ENCODE results near the gene MARF1. TPM values are rescaled to one million over a fixed set of nuclear protein-coding genes. Genes with fewer than 3 reads are reported as not detected.

MARF1 gene
- total and polyA plus RNA-seq, 2 of the 8 experiments (the other 6 are each of a cell fraction or from before 2014, with no cell fraction given) = 5.6 to 31.4 TPM

GRCh38 chr16:15660203-15660601, 17.2 kb upstream of the MARF1 start:
- no peak overlapping the region for H2BK15ac ChIP-seq (ENCODE audit: low read length)
- H2AK5ac ChIP-seq (ENCODE audit: low read depth, low read length) = no peak overlapping the region
- no peak overlapping the region for H3K18ac ChIP-seq (ENCODE audit: extremely low read depth, low read length)
- H4K20me1 ChIP-seq (replicated peaks in 1 of 2; ENCODE audit: control insufficient read depth in 1 of 2, insufficient read depth in 2 of 2, low read length in 2 of 2) = peaks cover 0 to 5% of the 10 kb centered on the region in 2 experiments
- H2BK5ac ChIP-seq (ENCODE audit: low read depth, low read length) = no peak overlapping the region
- no peak overlapping the region for H4K5ac ChIP-seq (ENCODE audit: insufficient read length, low read depth, low read length)
- no peak overlapping the region for H2BK120ac ChIP-seq (replicated peaks; ENCODE audit: low read depth, low read length)
- no peaks in the 10 kb centered on the region for H3K9me3 ChIP-seq (ENCODE audit: insufficient read depth in 2 of 2, low read depth in 1 of 2, low read length in 1 of 2)
- peaks cover 0 to 8% of the 10 kb centered on the region in 2 experiments; a peak in 1 of 4 replicates for H3K79me2 ChIP-seq (ENCODE audit: control insufficient read depth in 1 of 2, insufficient read depth in 2 of 2, low read length in 2 of 2)
- H3K4ac ChIP-seq (replicated peaks; ENCODE audit: insufficient read length, low read depth, low read length) = no peak overlapping the region
- no peak for DNase-seq (ENCODE audit: low read depth in 1 of 2, low spot score in 2 of 2)
- no peak overlapping the region for H3K56ac ChIP-seq (replicated peaks; ENCODE audit: insufficient read length, low read depth, low read length)
- H3K79me1 ChIP-seq (ENCODE audit: low read depth, low read length) = peaks cover 8% of the 10 kb centered on the region; the same call in 1 of the 2 replicates
- POLR2A ChIA-PET (ENCODE audit: partially characterized antibody) = interaction anchor here (0.7 kb wide), 1 partner anchor 244 kb away, joined by 3 read pairs; no protein-coding TSS in a partner anchor
- WGBS, 2 experiments (ENCODE audit: extremely low coverage in 1 of 2, insufficient coverage in 1 of 2, insufficient read length in 1 of 2, insufficient replicate concordance in 2 of 2, low coverage in 1 of 2, low lambda C conversion rate in 2 of 2, missing lambda C conversion rate in 1 of 2) = 93% methylated on average over 5 of the region's 5 CpGs; no CpG with 5 or more reads in 1 of the 2 experiments
- H3K4me1 ChIP-seq (replicated peaks in 1 of 4; ENCODE audit: control insufficient read depth in 3 of 4, insufficient read depth in 4 of 4, low read length in 3 of 4) = no peaks in the 10 kb centered on the region
- H3K27ac ChIP-seq (ENCODE audit: low read depth, low read length) = no peak overlapping the region
- no peak overlapping the region for H3K23ac ChIP-seq (ENCODE audit: insufficient read length)
- H3K4me2 ChIP-seq (ENCODE audit: insufficient read depth in 1 of 2, low read depth in 2 of 2, low read length in 2 of 2) = no peak overlapping the region
- no peak overlapping the region for H4K8ac ChIP-seq (ENCODE audit: extremely low read depth, insufficient read depth, low read length)
- no peak overlapping the region for H3K9ac ChIP-seq (replicated peaks in 1 of 4; ENCODE audit: extremely low read depth in 1 of 4, low read depth in 3 of 4, low read length in 3 of 4)
- no peak for FAIRE-seq
- H2AFZ ChIP-seq (ENCODE audit: low read length) = no peak overlapping the region
- no peak overlapping the region for H3K14ac ChIP-seq (ENCODE audit: insufficient read length)
- H3K36me3 ChIP-seq (ENCODE audit: control insufficient read depth in 2 of 4, insufficient read depth in 4 of 4, low read length in 3 of 4) = peaks cover 2 to 5% (median 2%) of the 10 kb centered on the region in 4 experiments; a peak in 4 of 8 replicates
- H3K27me3 ChIP-seq (replicated peaks in 1 of 4; ENCODE audit: control insufficient read depth in 3 of 4, extremely low read depth in 1 of 4, insufficient read depth in 3 of 4, low read length in 3 of 4) = no peaks in the 10 kb centered on the region
- H3K23me2 ChIP-seq (ENCODE audit: low read depth, low read length) = no peaks in the 10 kb centered on the region
- H4K91ac ChIP-seq (replicated peaks; ENCODE audit: insufficient read length, low read length) = no peak overlapping the region
- no peak overlapping the region for H3K4me3 ChIP-seq (ENCODE audit: extremely low read depth in 1 of 4, insufficient read depth in 2 of 4, low read depth in 3 of 4, low read length in 4 of 4)
- H2BK20ac ChIP-seq (ENCODE audit: low read length) = no peak overlapping the region
- CTCF ChIA-PET (ENCODE audit: partially characterized antibody) = interaction anchor here (0.7 to 1.1 kb wide), 3 partner anchors 14 to 85 kb away, joined by 3 to 5 read pairs (median 3); no protein-coding TSS in a partner anchor
- H2BK12ac ChIP-seq (ENCODE audit: low read depth, low read length) = no peak overlapping the region
- TF ChIP-seq EP300 (IDR thresholded peaks at IDR 0.05; ENCODE audit: borderline replicate concordance in 1 of 2, low read depth in 2 of 2, low read length in 2 of 2) (no peak), CEBPB (IDR thresholded peaks at IDR 0.05; ENCODE audit: low read depth, low read length) (no peak), TBP (IDR thresholded peaks at IDR 0.05; ENCODE audit: low read depth, low read length) (no peak), ASH2L (IDR thresholded peaks at IDR 0.05; ENCODE audit: low read length) (no peak), GTF2F1 (IDR thresholded peaks at IDR 0.05; ENCODE audit: borderline replicate concordance, low read depth, low read length) (no peak), SP2 (IDR thresholded peaks at IDR 0.05; ENCODE audit: low read length) (no peak), RFX5 (IDR thresholded peaks at IDR 0.05; ENCODE audit: borderline replicate concordance, low read depth, low read length) (no peak), EGR1 (IDR thresholded peaks at IDR 0.05; ENCODE audit: borderline replicate concordance, low read depth, low read length) (no peak), E2F6 (IDR thresholded peaks at IDR 0.05) (no peak), SRF (IDR thresholded peaks at IDR 0.05; ENCODE audit: low read depth, low read length) (no peak), NANOG (IDR thresholded peaks at IDR 0.05; ENCODE audit: insufficient read depth, low read depth, low read length, poor library complexity, severe bottlenecking) (no peak), BRCA1 (IDR thresholded peaks at IDR 0.05; ENCODE audit: low read depth, low read length) (no peak), PHF8 (conservative IDR thresholded peaks at IDR 0.05; ENCODE audit: low read depth, low read length) (no peak), CBX5 (IDR thresholded peaks at IDR 0.05; ENCODE audit: low read depth, low read length) (no peak)

Measured in H1 (cell line).